H9 (cell line): Measurements from ENCODE around the gene TRIM34. TPM values are rescaled to one million over a fixed set of nuclear protein-coding genes. Genes with fewer than 3 reads are reported as not detected.

ENCODE experiments used
- DNase-seq: peaks from one replicate; pipeline ENCODE4 v3.0.0-alpha.2; 2017
- H2AFZ ChIP-seq: one replicate; pipeline ENCODE4 v1.6.1; 2013; ENCODE audit warnings: mild to moderate bottlenecking, low read length, control low read depth, moderate library complexity
- H2AK5ac ChIP-seq: 2 replicates; pipeline ENCODE4 v1.6.1; 2013; ENCODE audit warnings: low read length, control low read depth, mixed read lengths; ENCODE audit not compliant: insufficient read length
- H2BK120ac ChIP-seq: one replicate; pipeline ENCODE4 v1.6.1; 2013; ENCODE audit warnings: low read depth, mild to moderate bottlenecking, low read length, control low read depth, inconsistent platforms; ENCODE audit not compliant: poor library complexity, severe bottlenecking
- H2BK12ac ChIP-seq: 2 replicates; pipeline ENCODE4 v1.6.1; 2013; ENCODE audit warnings: low read length, control low read depth, mixed read lengths, low read depth; ENCODE audit not compliant: insufficient read length
- H2BK15ac ChIP-seq: 2 replicates; pipeline ENCODE4 v1.6.1; 2013; ENCODE audit warnings: low read depth, low read length, control low read depth
- H2BK20ac ChIP-seq: one replicate; pipeline ENCODE4 v1.6.1; 2013; ENCODE audit warnings: low read depth, mild to moderate bottlenecking, low read length, control low read depth, inconsistent platforms; ENCODE audit not compliant: poor library complexity, severe bottlenecking
- H2BK5ac ChIP-seq: 2 replicates; pipeline ENCODE4 v1.6.1; 2013; ENCODE audit warnings: low read length, control low read depth, mixed read lengths; ENCODE audit not compliant: insufficient read length
- H3K14ac ChIP-seq: 2 replicates; pipeline ENCODE4 v1.6.1; 2013; ENCODE audit warnings: low read length, control low read depth; ENCODE audit not compliant: insufficient read depth
- H3K18ac ChIP-seq: 2 replicates; pipeline ENCODE4 v1.6.1; 2013; ENCODE audit warnings: low read depth, mild to moderate bottlenecking, mixed read lengths, low read length, control low read depth; ENCODE audit not compliant: insufficient read length
- H3K23ac ChIP-seq: 2 replicates; pipeline ENCODE4 v1.6.1; 2013; ENCODE audit warnings: low read length, control low read depth, mixed read lengths, low read depth; ENCODE audit not compliant: insufficient read length
- H3K23me2 ChIP-seq: 2 replicates; pipeline ENCODE4 v1.6.1; 2013; ENCODE audit warnings: low read depth, mild to moderate bottlenecking, mixed read lengths, low read length, control low read depth; ENCODE audit not compliant: insufficient read length, poor library complexity, severe bottlenecking
- H3K27ac ChIP-seq: 2 replicates; pipeline ENCODE4 v1.5.1; 2013; ENCODE audit warnings: low read length, control low read depth, mixed read lengths, low read depth; ENCODE audit not compliant: insufficient read length
- H3K27me3 ChIP-seq: 2 replicates; pipeline ENCODE4 v1.6.1; 2013; ENCODE audit warnings: low read length, control low read depth, inconsistent platforms; ENCODE audit not compliant: insufficient read depth
- H3K4ac ChIP-seq: 2 replicates; pipeline ENCODE4 v1.6.1; 2013; ENCODE audit warnings: low read depth, mild to moderate bottlenecking, control low read depth, inconsistent platforms, low read length, moderate library complexity
- H3K4me1 ChIP-seq: 2 replicates; pipeline ENCODE4 v1.6.1; 2013; ENCODE audit warnings: low read length, control low read depth, inconsistent platforms; ENCODE audit not compliant: insufficient read depth
- H3K4me2 ChIP-seq: 2 replicates; pipeline ENCODE4 v1.6.1; 2013; ENCODE audit warnings: low read length, control low read depth, mixed read lengths; ENCODE audit not compliant: insufficient read length, insufficient read depth
- H3K56ac ChIP-seq: 2 replicates; pipeline ENCODE4 v1.6.1; 2013; ENCODE audit warnings: low read depth, mild to moderate bottlenecking, mixed read lengths, low read length, control low read depth; ENCODE audit not compliant: insufficient read length
- H3K79me1 ChIP-seq: 2 replicates; pipeline ENCODE4 v1.6.1; 2013; ENCODE audit warnings: low read depth, mild to moderate bottlenecking, moderate library complexity, low read length, control low read depth, inconsistent platforms; ENCODE audit not compliant: insufficient read depth, poor library complexity, severe bottlenecking
- H3K79me2 ChIP-seq: 2 replicates; pipeline ENCODE4 v1.6.1; 2013; ENCODE audit warnings: low read length, control low read depth, inconsistent platforms; ENCODE audit not compliant: insufficient read depth
- H3K9ac ChIP-seq: 2 replicates; pipeline ENCODE4 v1.6.1; 2013; ENCODE audit warnings: low read length, control low read depth, mixed read lengths; ENCODE audit not compliant: insufficient read length; ENCODE audit errors: extremely low read depth
- H3K9me3 ChIP-seq: one replicate; pipeline ENCODE4 v1.6.1; 2013; ENCODE audit warnings: low read depth, low read length, inconsistent platforms; ENCODE audit not compliant: control insufficient read depth
- H3T11ph ChIP-seq: one replicate; pipeline ENCODE4 v1.6.1; 2013; ENCODE audit warnings: mild to moderate bottlenecking, low read length, control low read depth, inconsistent platforms
- H4K20me1 ChIP-seq: one replicate; pipeline ENCODE4 v1.6.1; 2013; ENCODE audit not compliant: control insufficient read depth, insufficient read length, insufficient read depth
- H4K5ac ChIP-seq: 2 replicates; pipeline ENCODE4 v1.6.1; 2013; ENCODE audit warnings: low read depth, mild to moderate bottlenecking, mixed read lengths, low read length, control low read depth; ENCODE audit not compliant: insufficient read length
- H4K8ac ChIP-seq: replicated peaks from 2 replicates; pipeline ENCODE4 v1.6.1; 2013; ENCODE audit warnings: low read length, control low read depth, mixed read lengths, low read depth; ENCODE audit not compliant: insufficient read length
- H4K91ac ChIP-seq: 2 replicates; pipeline ENCODE4 v1.6.1; 2013; ENCODE audit warnings: low read depth, mild to moderate bottlenecking, moderate library complexity, mixed read lengths, low read length, control low read depth; ENCODE audit not compliant: insufficient read length
- H3K27ac Mint-ChIP-seq, 3 experiments: 2 replicates in 2 of 3; 3 replicates in 1 of 3; pipeline ENCODE4 v1.8.0; 2020 to 2021; ENCODE audit warnings: mixed read lengths in 3 of 3, mild to moderate bottlenecking in 1 of 3, moderate library complexity in 1 of 3
- H3K27me3 Mint-ChIP-seq: 2 replicates; pipeline ENCODE4 v1.8.0; 2021; ENCODE audit warnings: low read depth, mild to moderate bottlenecking, moderate library complexity, mixed read lengths
- H3K36me3 Mint-ChIP-seq, 3 experiments: 2 replicates in 2 of 3; 3 replicates in 1 of 3; pipeline ENCODE4 v1.8.0; 2020 to 2021; ENCODE audit warnings: low read depth in 3 of 3, mixed read lengths in 3 of 3; ENCODE audit not compliant: insufficient read depth in 1 of 3
- H3K4me1 Mint-ChIP-seq, 2 experiments: 2 replicates each; pipeline ENCODE4 v1.8.0; 2020; ENCODE audit warnings: mixed read lengths in 2 of 2
- H3K4me3 Mint-ChIP-seq, 2 experiments: 2 replicates in 1 of 2; 3 replicates in 1 of 2; pipeline ENCODE4 v1.8.0; 2020 to 2021; ENCODE audit warnings: mild to moderate bottlenecking in 2 of 2, mixed read lengths in 2 of 2, moderate library complexity in 1 of 2
- H3K9me3 Mint-ChIP-seq, 2 experiments: 2 replicates in 1 of 2; 3 replicates in 1 of 2; pipeline ENCODE4 v1.8.0; 2020; ENCODE audit warnings: mild to moderate bottlenecking in 2 of 2, mixed read lengths in 2 of 2, moderate library complexity in 1 of 2
- WGBS: extraction: QIAGEN DNeasy Blood & Tissue Kit; methylation state at CpG from one replicate; pipeline ENCODE4 v1.1.7; 2013; ENCODE audit warnings: missing lambda C conversion rate, low lambda C conversion rate, mixed read lengths; ENCODE audit not compliant: insufficient read length; ENCODE audit errors: extremely low coverage; 5-methylcytosine and 5-hydroxymethylcytosine counted together
- total RNA-seq: library from RNA; stranded (reverse); gene quantifications from 2 replicates; pipeline ENCODE4 v1.2.1, GENCODE V29; 2021
- TF ChIP-seq, protein P1 (sequence below): fragments of 200-600 bp; sonication (generic); conservative IDR thresholded peaks from 3 replicates; pipeline ENCODE4 v1.8.0; 2021; ENCODE audit warnings: antibody characterized with exemption, mild to moderate bottlenecking

The TRIM34 gene
- total RNA-seq, 1 experiment from 2014 or later: 0.59 TPM

DNA sequence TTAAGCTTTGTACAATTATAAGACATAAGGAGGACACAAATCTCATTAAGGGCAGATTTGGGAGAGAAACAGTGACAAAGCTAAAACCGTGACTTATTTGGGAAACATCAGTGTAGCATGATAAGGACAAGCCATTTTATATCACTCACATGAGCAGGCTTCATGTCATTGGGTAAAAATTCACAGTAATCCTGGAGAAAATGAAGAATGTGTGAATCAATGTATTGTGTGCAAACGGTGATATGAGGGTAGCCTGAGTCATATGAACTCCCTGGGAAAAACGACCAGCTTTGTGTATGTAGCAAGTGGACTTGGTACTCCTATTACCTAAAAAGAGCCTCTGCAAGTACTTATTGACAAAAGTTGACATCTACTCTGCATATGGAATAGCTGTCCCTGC lies 6.0 kb upstream of the TRIM34 start:
- H3K4ac ChIP-seq: no peak overlapping the region
- no peak overlapping the region for H3K9ac ChIP-seq
- no peak overlapping the region for H3K27ac ChIP-seq
- H2BK12ac ChIP-seq: no peak overlapping the region
- no peaks in the 10 kb centered on the region for H3K79me1 ChIP-seq
- Mint-ChIP-seq H3K36me3 (no peaks in the 10 kb centered on the region), H3K27me3 (no peaks in the 10 kb centered on the region), H3K4me3 (no peak overlapping the region), H3K4me1 (peaks cover 17% of the 10 kb centered on the region in 2 experiments), H3K9me3 (no peaks in the 10 kb centered on the region), H3K27ac (no peak overlapping the region)
- no peak overlapping the region for H2BK5ac ChIP-seq
- no peaks in the 10 kb centered on the region; the same call in 1 of the 2 replicates for H3K79me2 ChIP-seq
- peaks cover 13% of the 10 kb centered on the region; the same call in 1 of the 2 replicates for H3K4me1 ChIP-seq
- WGBS: no CpG with 5 or more reads among the region's 3 CpGs
- TF ChIP-seq, protein P1, sequence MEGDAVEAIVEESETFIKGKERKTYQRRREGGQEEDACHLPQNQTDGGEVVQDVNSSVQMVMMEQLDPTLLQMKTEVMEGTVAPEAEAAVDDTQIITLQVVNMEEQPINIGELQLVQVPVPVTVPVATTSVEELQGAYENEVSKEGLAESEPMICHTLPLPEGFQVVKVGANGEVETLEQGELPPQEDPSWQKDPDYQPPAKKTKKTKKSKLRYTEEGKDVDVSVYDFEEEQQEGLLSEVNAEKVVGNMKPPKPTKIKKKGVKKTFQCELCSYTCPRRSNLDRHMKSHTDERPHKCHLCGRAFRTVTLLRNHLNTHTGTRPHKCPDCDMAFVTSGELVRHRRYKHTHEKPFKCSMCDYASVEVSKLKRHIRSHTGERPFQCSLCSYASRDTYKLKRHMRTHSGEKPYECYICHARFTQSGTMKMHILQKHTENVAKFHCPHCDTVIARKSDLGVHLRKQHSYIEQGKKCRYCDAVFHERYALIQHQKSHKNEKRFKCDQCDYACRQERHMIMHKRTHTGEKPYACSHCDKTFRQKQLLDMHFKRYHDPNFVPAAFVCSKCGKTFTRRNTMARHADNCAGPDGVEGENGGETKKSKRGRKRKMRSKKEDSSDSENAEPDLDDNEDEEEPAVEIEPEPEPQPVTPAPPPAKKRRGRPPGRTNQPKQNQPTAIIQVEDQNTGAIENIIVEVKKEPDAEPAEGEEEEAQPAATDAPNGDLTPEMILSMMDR: no peak
- no peak overlapping the region for H3K14ac ChIP-seq
- H2AK5ac ChIP-seq: no peak overlapping the region
- H3K56ac ChIP-seq: no peak overlapping the region
- no peaks in the 10 kb centered on the region for H4K20me1 ChIP-seq
- H3K27me3 ChIP-seq: no peaks in the 10 kb centered on the region
- DNase-seq: no peak
- no peak overlapping the region for H3K23ac ChIP-seq
- H2BK120ac ChIP-seq: no peak overlapping the region
- H4K91ac ChIP-seq: no peak overlapping the region
- H4K8ac ChIP-seq: no peak overlapping the region
- no peak overlapping the region for H3T11ph ChIP-seq
- no peaks in the 10 kb centered on the region for H3K9me3 ChIP-seq
- no peak overlapping the region for H3K18ac ChIP-seq
- no peak overlapping the region for H2AFZ ChIP-seq
- H2BK15ac ChIP-seq: no peak overlapping the region
- no peak overlapping the region for H4K5ac ChIP-seq
- no peaks in the 10 kb centered on the region for H3K23me2 ChIP-seq
- no peak overlapping the region for H3K4me2 ChIP-seq
- no peak overlapping the region for H2BK20ac ChIP-seq
